Measurements from ENCODE around the gene MED9. TPM values are rescaled to one million over a fixed set of nuclear protein-coding genes. Genes with fewer than 3 reads are reported as not detected.

MED9 gene
- total RNA-seq, 1 experiment from 2014 or later, result 8.1 TPM

- no TSS peak for BruUV-seq (replicated peaks)
- Mint-ChIP-seq H3K36me3 (ENCODE audit: insufficient read depth, unreplicated experiment) (no peaks in the 10 kb centered on the region), H3K4me1 (ENCODE audit: insufficient read depth, unreplicated experiment) (peaks cover under 1% of the 10 kb centered on the region), H3K4me3 (ENCODE audit: unreplicated experiment) (no peak overlapping the region), H3K27ac (ENCODE audit: low read depth, unreplicated experiment) (no peak overlapping the region), H3K9me3 (ENCODE audit: unreplicated experiment) (no peaks in the 10 kb centered on the region), H3K27me3 (ENCODE audit: insufficient read depth, unreplicated experiment) (peaks cover 32% of the 10 kb centered on the region)
- no peak for DNase-seq (ENCODE audit: unreplicated experiment)
- TF ChIP-seq CTCF (IDR thresholded peaks at IDR 0.05; ENCODE audit: unreplicated experiment), result no peak
- ChIA-PET POLR2A (interaction anchor here (0.8 kb wide), 1 partner anchor 112 kb away, joined by 3 read pairs; no protein-coding TSS in a partner anchor), CTCF (interaction anchor here (0.6 to 1.2 kb wide), 3 partner anchors 13 to 94 kb away, joined by 3 to 4 read pairs (median 3); no protein-coding TSS in a partner anchor)
- intact Hi-C loops (cut with micrococcal nuclease), result no loop called here
These were observed 9.8 kb upstream of the MED9 start for GRCh38 chr17:17467016-17467415.

GRCh38 chr17:17467720-17468119 is 9.1 kb upstream of the MED9 start:
- CTCF ChIA-PET, result interaction anchor here (1.0 kb wide), 1 partner anchor 12 kb away, joined by 3 read pairs; no protein-coding TSS in a partner anchor
- no peak for DNase-seq (ENCODE audit: unreplicated experiment)

GRCh38 chr17:17468217-17469010 is 8.4 kb upstream of the MED9 start:
- Mint-ChIP-seq H3K27ac (ENCODE audit: low read depth, unreplicated experiment) (no peak overlapping the region), H3K27me3 (ENCODE audit: insufficient read depth, unreplicated experiment) (peaks cover 46% of the 10 kb centered on the region), H3K36me3 (ENCODE audit: insufficient read depth, unreplicated experiment) (no peaks in the 10 kb centered on the region), H3K4me1 (ENCODE audit: insufficient read depth, unreplicated experiment) (peaks cover 5% of the 10 kb centered on the region), H3K9me3 (ENCODE audit: unreplicated experiment) (no peaks in the 10 kb centered on the region), H3K4me3 (ENCODE audit: unreplicated experiment) (no peak overlapping the region)
- TF ChIP-seq CTCF (IDR thresholded peaks at IDR 0.05; ENCODE audit: unreplicated experiment), result no peak
- ChIA-PET POLR2A (no interaction called here), CTCF (interaction anchor here (1.0 kb wide), 2 partner anchors 13 to 28 kb away, joined by 3 read pairs; partner anchors contain the start of gene RASD1)
- intact Hi-C loops (cut with micrococcal nuclease), result no loop called here
- no peak for DNase-seq (ENCODE audit: unreplicated experiment)
- no TSS peak for BruUV-seq (replicated peaks)

More at GRCh38 chr17:17467720-17468119, 9.1 kb upstream of the MED9 start:
- BruUV-seq (replicated peaks), result no TSS peak
- Mint-ChIP-seq H3K9me3 (ENCODE audit: unreplicated experiment) (no peaks in the 10 kb centered on the region), H3K36me3 (ENCODE audit: insufficient read depth, unreplicated experiment) (no peaks in the 10 kb centered on the region), H3K4me1 (ENCODE audit: insufficient read depth, unreplicated experiment) (peaks cover 5% of the 10 kb centered on the region), H3K4me3 (ENCODE audit: unreplicated experiment) (no peak overlapping the region), H3K27me3 (ENCODE audit: insufficient read depth, unreplicated experiment) (peaks cover 39% of the 10 kb centered on the region), H3K27ac (ENCODE audit: low read depth, unreplicated experiment) (no peak overlapping the region)
- intact Hi-C loops (cut with micrococcal nuclease), result no loop called here
- TF ChIP-seq CTCF (IDR thresholded peaks at IDR 0.05; ENCODE audit: unreplicated experiment), result no peak
- POLR2A ChIA-PET, result no interaction called here

GRCh38 chr17:17469358-17469757 is 7.4 kb upstream of the MED9 start:
- no peak overlapping the region for H3K27ac Mint-ChIP-seq (ENCODE audit: low read depth, unreplicated experiment)
- BruUV-seq (replicated peaks), result no TSS peak

More at GRCh38 chr17:17469358-17469757, 7.4 kb upstream of the MED9 start:
- CTCF ChIA-PET, result interaction anchor here (1.0 kb wide), 1 partner anchor 27 kb away, joined by 3 read pairs; the partner anchor contains the start of gene RASD1
- Mint-ChIP-seq H3K4me3 (ENCODE audit: unreplicated experiment) (no peak overlapping the region), H3K27me3 (ENCODE audit: insufficient read depth, unreplicated experiment) (peaks cover 49% of the 10 kb centered on the region), H3K36me3 (ENCODE audit: insufficient read depth, unreplicated experiment) (no peaks in the 10 kb centered on the region), H3K4me1 (ENCODE audit: insufficient read depth, unreplicated experiment) (peaks cover 5% of the 10 kb centered on the region), H3K9me3 (ENCODE audit: unreplicated experiment) (no peaks in the 10 kb centered on the region)
- TF ChIP-seq CTCF (IDR thresholded peaks at IDR 0.05; ENCODE audit: unreplicated experiment), result no peak
- intact Hi-C loops (cut with micrococcal nuclease), result no loop called here
- POLR2A ChIA-PET, result no interaction called here
- no peak for DNase-seq (ENCODE audit: unreplicated experiment)
